Lung (tissue), 12 donors: ENCODE results near the gene TOP2A. TPM values are rescaled to one million over a fixed set of nuclear protein-coding genes. Genes with fewer than 3 reads are reported as not detected.
A peak's percentile ranks its signal among the peaks of the same experiment; 100 is the strongest.

Source experiments
- ATAC-seq: fragments of 200-7000 bp; cut with Tn5 transposase; one replicate; pipeline ENCODE4 v1.9.1; 2020; ENCODE audit warnings: moderate number of reproducible peaks; ENCODE audit not compliant: insufficient read depth, low FRiP score
- DNase-seq, 3 donors: peaks; one replicate each; pipeline ENCODE4 v3.0.0-alpha.2; 2013 to 2017
- H3K27ac ChIP-seq, 2 donors: one replicate each; pipeline ENCODE4 v1.5.1; 2013; ENCODE audit warnings: mild to moderate bottlenecking in 2 of 2, moderate library complexity in 2 of 2, control low read depth in 1 of 2, inconsistent platforms in 1 of 2, low read depth in 1 of 2, low read length in 1 of 2
- H3K27me3 ChIP-seq, 3 donors: one replicate each; pipeline ENCODE4 v1.5.1; 2013; ENCODE audit warnings: low read length in 2 of 3; ENCODE audit not compliant: control insufficient read depth in 3 of 3, insufficient read depth in 3 of 3
- H3K36me3 ChIP-seq, 4 donors: one replicate each; pipeline ENCODE4 v1.5.1; 2013; ENCODE audit warnings: low read length in 4 of 4, mild to moderate bottlenecking in 1 of 4, moderate library complexity in 1 of 4; ENCODE audit not compliant: control insufficient read depth in 4 of 4, insufficient read depth in 4 of 4
- H3K4me1 ChIP-seq, 5 donors: one replicate each; pipeline ENCODE4 v1.5.1; 2013; ENCODE audit warnings: low read length in 5 of 5, mild to moderate bottlenecking in 2 of 5, moderate library complexity in 1 of 5; ENCODE audit not compliant: control insufficient read depth in 5 of 5, insufficient read depth in 5 of 5
- H3K4me3 ChIP-seq: one replicate; pipeline ENCODE4 v1.5.1; 2013; ENCODE audit warnings: mild to moderate bottlenecking, control low read depth, moderate library complexity
- H3K9ac ChIP-seq, 2 donors: one replicate each; pipeline ENCODE4 v1.5.1; 2013; ENCODE audit warnings: low read length in 2 of 2, control low read depth in 1 of 2; ENCODE audit not compliant: insufficient read depth in 1 of 2
- H3K9me3 ChIP-seq, 4 donors: one replicate each; pipeline ENCODE4 v1.5.1; 2013; ENCODE audit warnings: low read length in 3 of 4, mild to moderate bottlenecking in 1 of 4, moderate library complexity in 1 of 4; ENCODE audit not compliant: control insufficient read depth in 4 of 4, insufficient read depth in 3 of 4
- CTCF ChIP-seq: IDR thresholded peaks from 2 replicates; pipeline ENCODE4 v1.5.1; 2012; ENCODE audit warnings: mild to moderate bottlenecking; ENCODE audit errors: control extremely low read depth, extremely low read depth
- WGBS, 2 donors: extraction: QIAGEN DNeasy Blood & Tissue Kit; methylation state at CpG; one replicate each; pipeline ENCODE4 v1.1.7; 2013; 5-methylcytosine and 5-hydroxymethylcytosine counted together
- polyA plus RNA-seq, 2 donors: library from polyadenylated mRNA; stranded (reverse); fragments of 200-250 nt; gene quantifications; one replicate each; pipeline ENCODE4 v1.2.1, GENCODE V29; 2013
- total RNA-seq, 2 donors: library from RNA; depleted of rRNA in 1 of 2; stranded (reverse); fragments of >200 nt in 1 of 2; gene quantifications; one replicate each; pipeline ENCODE4 v1.2.1, GENCODE V29; 2014 to 2021
- donor health status: control.
- donor health status: control.
- donor health status: Bipolar disorder and iron deficiency.
- donor health status: healthy.
- donor health status: DM: yes; HTN: yes; CAD: no.

The TOP2A gene
- total and polyA plus RNA-seq, 4 donors, result 2.6 to 21.6 (median 9.6) TPM

DNA sequence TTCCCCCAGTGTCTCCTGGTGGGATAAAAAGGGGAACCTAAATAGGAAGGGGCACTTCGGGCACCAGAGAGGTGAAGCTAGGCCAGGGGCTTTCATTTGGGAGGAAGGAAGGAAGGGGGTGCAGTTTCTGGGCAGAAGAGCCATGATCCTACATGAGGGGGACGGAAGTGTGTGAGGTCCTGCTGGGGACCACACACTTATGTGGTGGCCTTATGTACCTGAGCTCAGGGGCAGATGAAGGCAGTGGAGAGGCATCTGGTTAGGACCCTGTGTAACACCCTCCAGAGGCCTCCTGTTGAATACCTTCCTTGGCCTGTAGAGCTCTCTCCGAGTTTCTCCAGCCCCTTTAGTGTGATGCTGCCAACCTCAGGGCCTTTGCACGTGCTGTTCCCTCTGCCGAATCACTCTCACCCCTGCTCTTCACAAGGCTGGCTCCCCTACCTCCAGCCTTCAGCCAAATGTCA, 46.7 kb upstream of the TOP2A start:
- Histone ChIP-seq H3K4me1 (peaks cover 0 to 38% (median 15%) of the 10 kb centered on the region in 5 donors), H3K9me3 (no peaks in the 10 kb centered on the region), H3K27me3 (no peaks in the 10 kb centered on the region), H3K27ac (no peak overlapping the region), H3K9ac (no peak overlapping the region), H3K4me3 (no peak overlapping the region), H3K36me3 (no peaks in the 10 kb centered on the region)
- DNase-seq (no peak), ATAC-seq (no peak)
- WGBS, 2 donors, result 78 to 80% methylated on average over 5 of the region's 5 CpGs
- no peak for TF ChIP-seq CTCF

DNA sequence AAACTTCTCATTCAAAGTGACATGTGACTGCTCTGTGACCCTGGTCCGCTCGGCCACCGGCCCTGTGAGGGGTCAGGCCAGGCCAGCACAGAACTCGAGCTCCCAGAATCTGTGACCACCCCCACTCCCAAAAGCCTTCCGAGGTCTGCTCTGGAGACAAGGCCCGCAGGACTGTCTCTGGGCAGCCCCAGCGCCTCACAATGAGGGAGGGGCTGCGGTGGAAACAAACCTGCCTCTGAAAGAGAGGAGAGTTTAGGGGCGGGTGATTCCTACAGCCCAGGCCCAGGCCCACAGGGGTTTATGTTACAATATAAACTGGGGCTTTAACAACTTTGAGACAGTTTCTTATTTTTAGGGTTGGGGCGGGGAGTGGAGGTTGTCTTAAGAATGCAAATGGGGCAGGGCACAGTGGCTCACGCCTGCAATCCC, 45.4 kb upstream of the TOP2A start:
- Histone ChIP-seq H3K27ac (peak overlapping the region in 1 of 2 donors; percentile 41), H3K4me1 (peaks cover 3 to 51% (median 25%) of the 10 kb centered on the region in 5 donors)
- 68 to 78% methylated on average over 11 of the region's 11 CpGs for WGBS, 2 donors

DNA sequence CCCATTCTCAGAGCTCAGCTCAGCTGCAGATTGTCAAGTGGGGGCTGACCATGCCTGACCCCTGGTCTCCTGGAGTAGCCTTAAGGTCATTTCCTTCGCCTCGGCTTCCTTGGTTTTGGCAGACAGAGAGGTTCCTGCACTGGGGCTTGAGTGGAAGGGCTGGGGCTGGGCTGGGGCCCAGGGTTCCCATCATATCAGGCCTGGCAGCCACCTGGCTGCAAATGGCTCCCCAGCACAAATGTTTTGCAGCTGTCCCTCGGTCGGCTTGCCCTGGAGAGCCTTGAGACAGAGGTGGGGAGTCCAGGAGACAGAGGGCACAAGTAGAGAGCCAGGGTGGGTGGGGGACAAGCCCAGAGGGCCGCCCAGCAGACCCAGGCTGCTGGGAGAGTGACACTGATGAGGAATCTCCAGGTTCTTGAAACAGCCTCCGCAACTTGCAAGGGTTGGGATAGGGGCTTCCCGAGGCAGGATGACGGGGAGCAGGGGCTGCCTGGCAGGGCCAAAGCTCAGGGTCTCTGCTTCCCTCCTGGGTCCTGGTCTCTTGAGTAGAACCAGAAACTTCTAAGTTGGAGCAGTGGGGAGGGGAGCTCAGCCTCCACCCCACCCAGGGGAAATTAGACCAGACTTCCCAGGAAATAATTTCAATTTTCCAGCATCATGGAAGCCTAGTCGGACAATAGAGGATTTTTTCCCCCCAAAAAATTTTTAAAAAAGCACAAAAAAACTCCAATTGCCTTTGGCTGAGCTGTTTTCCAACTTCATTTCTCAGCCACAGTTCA, 44.8 kb upstream of the TOP2A start:
- no peak for ATAC-seq
- no peak for TF ChIP-seq CTCF
- peaks cover 0 to 6% (median 0%) of the 10 kb centered on the region in 4 donors for H3K36me3 ChIP-seq
- H3K27me3 ChIP-seq, result no peaks in the 10 kb centered on the region
- H3K4me1 ChIP-seq, result peaks cover 3 to 57% (median 31%) of the 10 kb centered on the region in 5 donors
- peak overlapping the region in 1 of 2 donors; percentile 41 for H3K27ac ChIP-seq
- no peaks in the 10 kb centered on the region for H3K9me3 ChIP-seq
- 62% methylated on average over 9 of the region's 9 CpGs for WGBS, 2 donors
- no peak overlapping the region for H3K9ac ChIP-seq
- DNase-seq, result peak in 1 of 3 donors; percentile 10
- no peak overlapping the region for H3K4me3 ChIP-seq

More for the DNA sequence above, 45.4 kb upstream of the TOP2A start:
- Histone ChIP-seq H3K9ac (no peak overlapping the region), H3K4me3 (no peak overlapping the region), H3K27me3 (no peaks in the 10 kb centered on the region), H3K36me3 (peaks cover 0 to 3% (median 0%) of the 10 kb centered on the region in 4 donors), H3K9me3 (no peaks in the 10 kb centered on the region)
- TF ChIP-seq CTCF, result no peak
- peak in 1 of 3 donors; percentile 19 for DNase-seq
- no peak for ATAC-seq
